SK-N-SH (cell line): Measurements from ENCODE around the gene NCAPD3. TPM values are rescaled to one million over a fixed set of nuclear protein-coding genes. Genes with fewer than 3 reads are reported as not detected.

ENCODE experiments used
- CTCF ChIA-PET: fragments of 300-600, 350-600 bp; formaldehyde crosslinking; extraction: SDS; loops from one replicate; lab custom pipeline; 2021; lab: Yijun Ruan, JAX
- POLR2A ChIA-PET: fragments of 350-600 bp; sonication (Branson Sonifier 250); formaldehyde crosslinking; extraction: SDS; loops from one replicate; lab custom pipeline; 2020; ENCODE audit warnings: antibody characterized with exemption, inconsistent platforms; lab: Yijun Ruan, JAX
- DNase-seq: peaks from one replicate; pipeline ENCODE4 v3.0.0; 2012
- H2AFZ ChIP-seq: fragments of 200-600 bp; sonication (generic); 2 replicates; pipeline ENCODE4 v1.8.1; 2016; ENCODE audit warnings: antibody characterized with exemption, mild to moderate bottlenecking, low read depth
- H3F3A ChIP-seq: fragments of 200-600 bp; sonication (generic); replicated peaks from 2 replicates; pipeline ENCODE3; 2016; ENCODE audit warnings: antibody characterized with exemption, mild to moderate bottlenecking; ENCODE audit not compliant: insufficient read depth
- H3K27ac ChIP-seq, 2 experiments: fragments of 200-500 bp in 1 of 2; fragments of 200-600 bp in 1 of 2; sonication (Bioruptor generic) in 1 of 2; sonication (generic), shearing (Covaris generic) in 1 of 2; 2 replicates each; pipeline versions ENCODE4 v1.5.1 to v1.6.1; 2014 to 2016; ENCODE audit warnings: low read depth in 2 of 2, inconsistent platforms in 1 of 2, low read length in 1 of 2, mild to moderate bottlenecking in 1 of 2, mixed read lengths in 1 of 2
- H3K27me3 ChIP-seq: fragments of 200-600 bp; sonication (generic), shearing (Covaris generic); 2 replicates; pipeline ENCODE4 v1.6.1; 2016; ENCODE audit warnings: mixed run types; ENCODE audit not compliant: insufficient read depth
- H3K36me3 ChIP-seq, 2 experiments: fragments of 200-500 bp in 1 of 2; fragments of 200-600 bp in 1 of 2; sonication (Bioruptor generic) in 1 of 2; sonication (generic) in 1 of 2; replicated peaks in 1 of 2; 2 replicates each; pipeline versions ENCODE3 to v1.5.1; 2014 to 2016; ENCODE audit warnings: low read length in 1 of 2, mild to moderate bottlenecking in 1 of 2; ENCODE audit not compliant: insufficient read depth in 2 of 2, control insufficient read depth in 1 of 2
- H3K4me1 ChIP-seq, 2 experiments: fragments of 200-500 bp in 1 of 2; fragments of 200-600 bp in 1 of 2; sonication (Bioruptor generic) in 1 of 2; sonication (generic), shearing (Covaris generic) in 1 of 2; 2 replicates each; pipeline versions ENCODE4 v1.5.1 to v1.6.1; 2014 to 2016; ENCODE audit warnings: low read depth in 1 of 2, low read length in 1 of 2, mixed run types in 1 of 2; ENCODE audit not compliant: insufficient read depth in 2 of 2, control insufficient read depth in 1 of 2
- H3K4me2 ChIP-seq: fragments of 200-600 bp; sonication (generic), shearing (Covaris generic); 2 replicates; pipeline ENCODE4 v1.6.1; 2017; ENCODE audit warnings: mixed run types
- H3K4me3 ChIP-seq, 2 experiments: fragments of 200-500 bp in 1 of 2; fragments of 200-600 bp in 1 of 2; sonication (Bioruptor generic) in 1 of 2; sonication (generic), shearing (Covaris generic) in 1 of 2; 2 replicates each; pipeline versions ENCODE4 v1.5.1 to v1.8.1; 2014 to 2016; ENCODE audit warnings: low read depth in 2 of 2, inconsistent platforms in 1 of 2, low read length in 1 of 2, mild to moderate bottlenecking in 1 of 2, mixed read lengths in 1 of 2, moderate library complexity in 1 of 2
- H3K79me2 ChIP-seq: fragments of 200-600 bp; sonication (generic); 2 replicates; pipeline ENCODE4 v1.8.1; 2017; ENCODE audit warnings: mild to moderate bottlenecking; ENCODE audit not compliant: insufficient read depth
- H3K9ac ChIP-seq: fragments of 200-600 bp; sonication (generic); 2 replicates; pipeline ENCODE4 v1.6.1; 2017; ENCODE audit warnings: mixed run types
- H3K9me2 ChIP-seq: fragments of 200-600 bp; sonication (generic); 2 replicates; pipeline ENCODE4 v1.6.1; 2017; ENCODE audit warnings: mixed run types
- H3K9me3 ChIP-seq: fragments of 200-600 bp; sonication (generic); 2 replicates; pipeline ENCODE4 v1.6.1; 2017; ENCODE audit warnings: mixed run types, mild to moderate bottlenecking, moderate library complexity
- H4K20me1 ChIP-seq: fragments of 200-600 bp; sonication (generic); 2 replicates; pipeline ENCODE4 v1.6.1; 2017; ENCODE audit warnings: mild to moderate bottlenecking, mixed run types; ENCODE audit not compliant: insufficient read depth
- CHD2 ChIP-seq: fragments of 150-350 bp; IDR thresholded peaks from 2 replicates; pipeline ENCODE4 v1.6.1; 2018; ENCODE audit warnings: low read length; ENCODE audit not compliant: partially characterized antibody
- GATA2 ChIP-seq: sonication (generic); formaldehyde crosslinking; IDR thresholded peaks from 2 replicates; pipeline ENCODE4 v1.5.0; 2020; ENCODE audit warnings: mild to moderate bottlenecking, missing genetic modification reagents
- JUND ChIP-seq: IDR thresholded peaks from 2 replicates; pipeline ENCODE4 v1.4.0; 2012
- MAX ChIP-seq: IDR thresholded peaks from 2 replicates; pipeline ENCODE4 v1.4.0; 2012; ENCODE audit warnings: low read depth
- MXI1 ChIP-seq: IDR thresholded peaks from 2 replicates; pipeline ENCODE4 v1.6.1; 2012; ENCODE audit warnings: mild to moderate bottlenecking, low read depth, low read length, improper control_type of control experiment
- NRF1 ChIP-seq: IDR thresholded peaks from 2 replicates; pipeline ENCODE4 v1.6.1; 2012; ENCODE audit warnings: low read depth, mild to moderate bottlenecking, low read length
- PBX3 ChIP-seq: IDR thresholded peaks from 2 replicates; pipeline ENCODE4; 2012
- POLR2AphosphoS5 ChIP-seq: IDR thresholded peaks from 2 replicates; pipeline ENCODE4 v1.6.1; 2012; ENCODE audit warnings: low read depth, low read length
- RXRA ChIP-seq: IDR thresholded peaks from 2 replicates; pipeline ENCODE4 v1.4.0; 2012; ENCODE audit warnings: low read depth, mild to moderate bottlenecking, borderline replicate concordance
- TAF1 ChIP-seq: IDR thresholded peaks from 2 replicates; pipeline ENCODE4 v1.6.1; 2012; ENCODE audit warnings: low read depth, mild to moderate bottlenecking, low read length, moderate library complexity, borderline replicate concordance
- TEAD4 ChIP-seq: IDR thresholded peaks from 2 replicates; pipeline ENCODE4 v1.4.0; 2012; ENCODE audit warnings: mild to moderate bottlenecking, borderline replicate concordance; ENCODE audit not compliant: insufficient read depth
- YY1 ChIP-seq: IDR thresholded peaks from 2 replicates; pipeline ENCODE4 v1.4.0; 2012; ENCODE audit warnings: low read depth, mild to moderate bottlenecking
- WGBS: methylation state at CpG from one replicate; pipeline ENCODE4 v1.1.6; 2017; ENCODE audit warnings: low lambda C conversion rate; 5-methylcytosine and 5-hydroxymethylcytosine counted together
- polyA plus RNA-seq, 3 experiments: library from polyadenylated mRNA; depleted of rRNA; stranded (reverse); fragments of >200 nt; gene quantifications; 2 replicates each; pipeline ENCODE4 v1.2.3, GENCODE V29; 2012
- TF ChIP-seq, protein P1 (sequence below): fragments of 150-350 bp; IDR thresholded peaks from 2 replicates; pipeline ENCODE4 v1.6.1; 2016; ENCODE audit warnings: mild to moderate bottlenecking, low read depth, low read length
- TF ChIP-seq, protein P2 (sequence below): IDR thresholded peaks from 2 replicates; pipeline ENCODE4 v1.4.0; 2012; ENCODE audit warnings: low read depth, borderline replicate concordance
- TF ChIP-seq, protein P3 (sequence below): fragments of 150-350 bp; IDR thresholded peaks from 2 replicates; pipeline ENCODE4 v1.6.1; 2017; ENCODE audit warnings: antibody characterized with exemption, low read length, low read depth, borderline replicate concordance

NCAPD3 gene
- polyA plus RNA-seq, 1 of the 3 experiments (the other 2 are of a cell fraction) = 19.5 TPM

- no peak overlapping the region for H3K4me2 ChIP-seq
- no peaks in the 10 kb centered on the region for H4K20me1 ChIP-seq
- H3K9me2 ChIP-seq = no peaks in the 10 kb centered on the region
- H3F3A ChIP-seq = no peaks in the 10 kb centered on the region
- CTCF ChIA-PET = no interaction called here
- no peak overlapping the region for H2AFZ ChIP-seq
- peaks cover 16 to 95% of the 10 kb centered on the region in 2 experiments for H3K36me3 ChIP-seq
- no peak overlapping the region for H3K4me3 ChIP-seq
- no peak for DNase-seq
- no peak overlapping the region for H3K9ac ChIP-seq
- no peaks in the 10 kb centered on the region for H3K27me3 ChIP-seq
- TF ChIP-seq CHD2 (no peak), MXI1 (no peak), POLR2AphosphoS5 (no peak), YY1 (no peak), NRF1 (no peak), TEAD4 (no peak), GATA2 (CRISPR knock-in tag) (no peak), RXRA (no peak), TAF1 (no peak)
- TF ChIP-seq, protein P1, sequence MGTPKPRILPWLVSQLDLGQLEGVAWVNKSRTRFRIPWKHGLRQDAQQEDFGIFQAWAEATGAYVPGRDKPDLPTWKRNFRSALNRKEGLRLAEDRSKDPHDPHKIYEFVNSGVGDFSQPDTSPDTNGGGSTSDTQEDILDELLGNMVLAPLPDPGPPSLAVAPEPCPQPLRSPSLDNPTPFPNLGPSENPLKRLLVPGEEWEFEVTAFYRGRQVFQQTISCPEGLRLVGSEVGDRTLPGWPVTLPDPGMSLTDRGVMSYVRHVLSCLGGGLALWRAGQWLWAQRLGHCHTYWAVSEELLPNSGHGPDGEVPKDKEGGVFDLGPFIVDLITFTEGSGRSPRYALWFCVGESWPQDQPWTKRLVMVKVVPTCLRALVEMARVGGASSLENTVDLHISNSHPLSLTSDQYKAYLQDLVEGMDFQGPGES = no peak
- TF ChIP-seq, all 33 proteins: peak for 0
- Histone ChIP-seq H3K9me3 (no peaks in the 10 kb centered on the region), H3K27ac (no peak overlapping the region), H3K79me2 (no peaks in the 10 kb centered on the region), H3K4me1 (no peaks in the 10 kb centered on the region)
- WGBS = 83% methylated on average over 4 of the region's 4 CpGs
- POLR2A ChIA-PET = no interaction called here
Observed at GRCh38 chr11:134157451-134157850, 66.3 kb downstream of the NCAPD3 start.

DNA sequence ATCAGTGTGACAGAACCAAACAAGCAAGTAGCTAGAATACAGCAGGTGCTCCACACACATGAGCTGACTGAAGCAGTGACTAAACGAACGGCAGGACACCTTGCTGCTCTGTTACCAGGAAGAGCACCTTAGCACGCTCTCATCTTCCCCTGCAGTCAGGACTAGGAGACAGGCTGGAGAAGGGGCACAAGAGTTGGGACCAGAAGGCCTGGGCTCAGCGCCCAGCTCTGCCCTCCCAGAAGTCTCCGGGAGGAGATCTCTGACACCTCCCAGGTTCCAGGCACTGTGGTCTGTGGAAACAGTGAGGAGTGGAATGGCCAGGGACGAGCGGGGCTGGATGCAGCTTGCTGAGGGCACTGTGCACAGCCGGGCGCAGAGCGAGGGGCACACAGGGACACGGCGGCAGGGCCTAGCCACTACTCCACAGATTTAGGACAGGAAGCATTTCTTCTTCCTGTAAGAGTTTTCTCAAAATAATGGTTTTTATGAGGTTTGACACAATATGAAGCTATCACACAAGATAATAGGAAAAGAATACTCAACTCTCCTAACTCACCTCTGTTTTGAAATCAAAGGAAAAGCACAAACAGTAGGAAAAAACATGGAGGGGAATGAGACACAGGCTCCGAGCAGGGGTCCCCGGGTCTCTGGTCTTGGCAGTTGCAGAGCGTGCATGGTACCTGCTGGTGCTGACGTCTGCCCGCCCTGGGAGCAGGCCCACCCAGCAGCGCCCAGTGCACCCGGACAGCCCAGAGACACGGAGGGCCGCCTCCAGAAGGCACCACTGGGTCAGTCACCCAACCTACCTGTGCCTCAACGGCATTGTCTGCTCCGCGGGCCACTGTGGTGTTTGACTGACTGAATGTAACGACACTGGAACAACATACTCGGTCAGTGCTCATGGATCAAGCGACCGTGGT is 67.6 kb downstream of the NCAPD3 start:
- Histone ChIP-seq H3K9me2 (no peaks in the 10 kb centered on the region), H3K79me2 (no peaks in the 10 kb centered on the region), H3K9ac (no peak overlapping the region), H4K20me1 (no peaks in the 10 kb centered on the region), H2AFZ (no peak overlapping the region), H3K9me3 (no peaks in the 10 kb centered on the region), H3K36me3 (peaks cover 6 to 96% of the 10 kb centered on the region in 2 experiments), H3K27ac (no peak overlapping the region), H3K4me2 (no peak overlapping the region), H3K27me3 (no peaks in the 10 kb centered on the region), H3K4me1 (no peaks in the 10 kb centered on the region), H3F3A (no peaks in the 10 kb centered on the region)
- 99% methylated on average over 14 of the region's 28 CpGs for WGBS
- DNase-seq = no peak
- POLR2A ChIA-PET = no interaction called here
- CTCF ChIA-PET = interaction anchor here (1.1 kb wide), 1 partner anchor 16 kb away, joined by 4 read pairs; no protein-coding TSS in a partner anchor
- TF ChIP-seq, protein P2, sequence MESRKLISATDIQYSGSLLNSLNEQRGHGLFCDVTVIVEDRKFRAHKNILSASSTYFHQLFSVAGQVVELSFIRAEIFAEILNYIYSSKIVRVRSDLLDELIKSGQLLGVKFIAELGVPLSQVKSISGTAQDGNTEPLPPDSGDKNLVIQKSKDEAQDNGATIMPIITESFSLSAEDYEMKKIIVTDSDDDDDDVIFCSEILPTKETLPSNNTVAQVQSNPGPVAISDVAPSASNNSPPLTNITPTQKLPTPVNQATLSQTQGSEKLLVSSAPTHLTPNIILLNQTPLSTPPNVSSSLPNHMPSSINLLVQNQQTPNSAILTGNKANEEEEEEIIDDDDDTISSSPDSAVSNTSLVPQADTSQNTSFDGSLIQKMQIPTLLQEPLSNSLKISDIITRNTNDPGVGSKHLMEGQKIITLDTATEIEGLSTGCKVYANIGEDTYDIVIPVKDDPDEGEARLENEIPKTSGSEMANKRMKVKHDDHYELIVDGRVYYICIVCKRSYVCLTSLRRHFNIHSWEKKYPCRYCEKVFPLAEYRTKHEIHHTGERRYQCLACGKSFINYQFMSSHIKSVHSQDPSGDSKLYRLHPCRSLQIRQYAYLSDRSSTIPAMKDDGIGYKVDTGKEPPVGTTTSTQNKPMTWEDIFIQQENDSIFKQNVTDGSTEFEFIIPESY = no peak
- TF ChIP-seq MAX (no peak), YY1 (no peak), JUND (no peak), PBX3 (no peak)
- TF ChIP-seq, protein P3, sequence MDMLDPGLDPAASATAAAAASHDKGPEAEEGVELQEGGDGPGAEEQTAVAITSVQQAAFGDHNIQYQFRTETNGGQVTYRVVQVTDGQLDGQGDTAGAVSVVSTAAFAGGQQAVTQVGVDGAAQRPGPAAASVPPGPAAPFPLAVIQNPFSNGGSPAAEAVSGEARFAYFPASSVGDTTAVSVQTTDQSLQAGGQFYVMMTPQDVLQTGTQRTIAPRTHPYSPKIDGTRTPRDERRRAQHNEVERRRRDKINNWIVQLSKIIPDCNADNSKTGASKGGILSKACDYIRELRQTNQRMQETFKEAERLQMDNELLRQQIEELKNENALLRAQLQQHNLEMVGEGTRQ = no peak
- TF ChIP-seq, all 33 proteins: peak for 0
- H3K4me3 ChIP-seq = no peak overlapping the region
